HG03159 (cell line): Measurements from ENCODE around the gene POLL.

Experiments
- ATAC-seq: cut with Tn5 transposase; IDR thresholded peaks from one replicate; pipeline ENCODE4 v1.9.1; 2021; ENCODE audit warnings: mild to moderate bottlenecking, moderate library complexity; ENCODE audit not compliant: unreplicated experiment

POLL gene

GRCh38 chr10:101560298-101561067 lies 27.6 kb downstream of the POLL start:
- ATAC-seq, result no peak

GRCh38 chr10:101559596-101560297 lies 28.3 kb downstream of the POLL start:
- no peak for ATAC-seq

GRCh38 chr10:101558671-101559595 lies 29.1 kb downstream of the POLL start:
- no peak for ATAC-seq

DNA sequence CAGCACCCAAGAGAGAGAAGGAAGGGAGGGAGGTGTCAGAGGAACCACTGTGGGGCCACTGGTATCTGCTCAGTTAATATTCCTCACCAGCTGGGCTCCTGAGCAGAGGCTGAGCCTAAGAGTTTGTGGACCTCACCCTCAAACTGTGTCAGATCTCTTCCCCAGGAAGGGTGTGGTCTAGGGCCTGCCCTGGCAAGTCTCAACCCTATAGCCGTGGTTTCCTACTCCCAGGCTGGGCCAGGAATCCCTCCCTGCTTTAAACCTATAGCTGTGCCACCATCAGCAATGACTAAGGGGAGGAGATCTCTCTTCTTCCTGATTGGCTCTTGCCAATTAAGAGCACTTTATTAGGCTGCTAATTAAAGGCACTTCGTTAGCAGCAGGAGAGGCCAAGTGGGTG lies 29.9 kb downstream of the POLL start:
- ATAC-seq, result no peak

GRCh38 chr10:101557541-101557940 lies 30.5 kb downstream of the POLL start:
- no peak for ATAC-seq

DNA sequence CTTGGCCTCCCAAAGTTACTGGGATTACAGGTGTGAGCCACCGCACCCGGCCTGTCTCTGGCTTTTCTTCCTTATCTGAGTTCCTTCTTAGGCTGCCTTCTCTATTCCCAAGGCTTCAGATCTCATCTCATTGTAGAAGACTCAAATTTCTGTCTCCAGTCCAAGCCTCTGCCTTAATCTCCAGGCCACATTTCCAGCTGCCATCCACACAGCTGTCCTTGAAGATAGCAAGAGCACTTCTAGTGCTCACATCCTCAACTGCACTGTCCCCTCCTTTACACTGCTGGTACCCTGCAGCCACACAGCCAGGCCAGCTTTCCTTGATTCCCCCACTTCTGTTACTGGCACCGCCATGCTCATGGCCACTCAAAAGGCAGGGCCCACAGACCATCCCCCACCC lies 35.6 kb downstream of the POLL start:
- no peak for ATAC-seq

DNA sequence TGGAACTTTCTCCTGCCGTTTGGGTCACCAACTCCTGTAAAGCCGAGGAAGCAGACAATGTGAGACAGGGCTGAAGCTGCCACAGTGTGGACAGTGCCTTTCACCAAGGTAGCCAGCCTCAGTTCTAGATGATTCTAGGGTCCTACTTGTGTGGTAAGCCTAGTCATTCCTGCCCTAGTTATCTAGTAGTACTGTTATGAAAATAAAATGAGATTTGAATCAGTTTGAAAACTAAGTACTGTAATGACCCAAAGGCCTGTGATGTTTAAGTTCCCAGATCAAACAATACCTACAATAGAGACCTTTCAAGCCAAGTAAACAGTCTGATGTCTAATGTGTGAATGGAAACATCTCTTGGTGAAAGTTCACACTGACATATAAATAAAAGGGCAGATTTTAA lies 37.1 kb downstream of the POLL start:
- no peak for ATAC-seq

GRCh38 chr10:101545898-101546297 lies 42.2 kb downstream of the POLL start:
- ATAC-seq, result no peak

- no peak for ATAC-seq
Measured at GRCh38 chr10:101538446-101538845, 49.6 kb downstream of the POLL start.

DNA sequence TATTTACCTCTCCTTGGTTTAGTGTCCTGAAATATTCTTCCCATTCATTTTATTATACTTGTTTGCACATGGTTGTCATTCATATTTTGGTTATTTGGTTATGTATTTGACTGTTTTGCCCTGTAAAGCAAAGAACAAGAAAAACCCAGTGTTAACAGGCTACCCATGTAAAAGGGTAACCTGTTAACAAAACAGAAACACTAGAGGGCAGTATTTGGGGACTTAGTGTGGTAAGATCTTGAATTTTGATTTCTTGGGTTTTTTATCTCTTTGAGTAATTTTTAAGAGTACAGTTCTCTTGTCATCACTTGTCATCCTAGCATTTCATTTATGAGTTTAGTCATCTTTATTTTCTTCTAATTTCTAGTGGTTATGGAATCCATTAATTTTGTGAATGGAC lies 51.3 kb downstream of the POLL start:
- no peak for ATAC-seq

- no peak for ATAC-seq
Measured at GRCh38 chr10:101535949-101536348, 52.1 kb downstream of the POLL start.

GRCh38 chr10:101529725-101530553 lies 58.1 kb downstream of the POLL start:
- no peak for ATAC-seq

DNA sequence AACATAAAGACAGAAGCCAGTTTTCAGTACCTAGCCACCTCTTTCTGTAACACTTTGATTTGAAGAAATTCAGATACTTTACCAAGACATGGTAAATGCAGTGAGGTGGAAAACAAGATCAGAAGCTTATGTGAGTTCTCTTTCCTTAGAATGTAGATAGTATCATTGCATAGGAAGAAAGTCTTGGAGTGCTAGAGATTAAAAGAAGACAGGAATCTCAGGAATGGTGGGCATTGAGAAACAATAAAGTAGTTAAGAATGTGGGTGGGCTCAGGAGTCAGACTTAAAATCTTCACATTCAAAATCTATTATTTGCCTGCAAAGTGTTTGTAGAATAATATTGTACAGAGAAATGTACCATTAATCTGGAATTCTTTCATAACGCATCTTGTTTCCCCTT lies 58.9 kb downstream of the POLL start:
- ATAC-seq, result no peak
